Fibroblast of lung (primary cell): ENCODE results near the gene NRDC.

ENCODE experiments used
- EZH2 ChIP-seq: IDR thresholded peaks from 2 replicates; pipeline ENCODE4 v1.5.1; 2012; ENCODE audit warnings: low read length, control low read depth, mild to moderate bottlenecking; ENCODE audit errors: missing control alignments
- TF ChIP-seq, protein P1 (sequence below), 2 donors: IDR thresholded peaks in 1 of 2; conservative IDR thresholded peaks in 1 of 2; 1 replicate in 1 of 2; 2 replicates in 1 of 2; pipeline ENCODE4 v1.5.1; 2011 to 2012; ENCODE audit warnings: low read length in 2 of 2, control low read depth in 1 of 2, inconsistent platforms in 1 of 2, low read depth in 1 of 2, mild to moderate bottlenecking in 1 of 2

DNA sequence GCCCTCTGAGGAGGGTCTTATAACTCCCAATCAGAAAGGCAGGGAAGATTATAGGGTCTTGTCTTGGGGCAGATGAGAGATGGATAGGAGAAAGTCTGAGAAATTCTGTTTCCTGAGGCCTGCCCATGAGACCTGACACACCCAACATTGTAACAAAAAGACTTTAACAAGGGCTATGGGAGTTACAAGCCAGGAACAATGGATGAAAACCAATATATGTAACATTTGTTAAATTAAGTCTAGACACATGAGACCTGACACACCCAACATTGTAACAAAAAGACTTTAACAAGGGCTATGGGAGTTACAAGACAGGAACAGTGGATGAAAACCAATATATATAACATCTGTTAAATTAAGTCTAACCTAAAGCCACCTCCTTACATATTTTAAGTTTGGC, 21.8 kb downstream of the NRDC start:
- TF ChIP-seq, protein P1, sequence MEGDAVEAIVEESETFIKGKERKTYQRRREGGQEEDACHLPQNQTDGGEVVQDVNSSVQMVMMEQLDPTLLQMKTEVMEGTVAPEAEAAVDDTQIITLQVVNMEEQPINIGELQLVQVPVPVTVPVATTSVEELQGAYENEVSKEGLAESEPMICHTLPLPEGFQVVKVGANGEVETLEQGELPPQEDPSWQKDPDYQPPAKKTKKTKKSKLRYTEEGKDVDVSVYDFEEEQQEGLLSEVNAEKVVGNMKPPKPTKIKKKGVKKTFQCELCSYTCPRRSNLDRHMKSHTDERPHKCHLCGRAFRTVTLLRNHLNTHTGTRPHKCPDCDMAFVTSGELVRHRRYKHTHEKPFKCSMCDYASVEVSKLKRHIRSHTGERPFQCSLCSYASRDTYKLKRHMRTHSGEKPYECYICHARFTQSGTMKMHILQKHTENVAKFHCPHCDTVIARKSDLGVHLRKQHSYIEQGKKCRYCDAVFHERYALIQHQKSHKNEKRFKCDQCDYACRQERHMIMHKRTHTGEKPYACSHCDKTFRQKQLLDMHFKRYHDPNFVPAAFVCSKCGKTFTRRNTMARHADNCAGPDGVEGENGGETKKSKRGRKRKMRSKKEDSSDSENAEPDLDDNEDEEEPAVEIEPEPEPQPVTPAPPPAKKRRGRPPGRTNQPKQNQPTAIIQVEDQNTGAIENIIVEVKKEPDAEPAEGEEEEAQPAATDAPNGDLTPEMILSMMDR (conservative IDR thresholded peaks at IDR 0.05 in 1 of 2, IDR thresholded peaks at IDR 0.05 in 1 of 2; ENCODE audit: low read depth in 1 of 2, low read length in 2 of 2) = no peak
- TF ChIP-seq EZH2 = no peak
